Fibroblast of upper back skin (primary cell): ENCODE results near the gene C16orf46.

Experiments used
- DNase-seq: peaks from one replicate; pipeline ENCODE4 v3.0.0-alpha.2; 2013

Gene C16orf46

DNA sequence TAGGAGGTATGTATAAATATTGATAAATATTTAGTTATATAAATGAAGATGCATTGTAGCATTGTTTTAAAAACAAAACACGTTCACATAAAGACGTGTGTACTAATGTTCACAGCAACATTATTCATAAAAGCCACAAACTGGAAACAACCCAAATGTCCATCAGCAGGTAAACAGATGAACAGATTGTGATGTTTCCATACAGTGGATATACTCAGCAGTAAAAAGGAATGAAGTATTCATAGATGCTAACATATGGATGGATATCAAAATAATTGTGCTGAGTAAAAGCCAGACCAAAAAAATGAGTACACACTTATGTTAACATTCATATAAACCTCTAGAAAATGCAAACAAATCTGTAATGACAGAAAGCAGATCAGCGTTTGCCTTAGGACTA is 64.1 kb downstream of the C16orf46 start:
- no peak for DNase-seq
